Amniotic stem cell (primary cell): ENCODE results near the gene POF1B.
"Not testable (repeated sequence)": the region's sequence is repeated elsewhere in the genome, so short reads cannot be mapped to it uniquely, and the experiment has no call there.

Experiments
- DNase-seq: peaks from one replicate; lab custom pipeline; 2025; lab: John Stamatoyannopoulos, UW

The POF1B gene, protein sequence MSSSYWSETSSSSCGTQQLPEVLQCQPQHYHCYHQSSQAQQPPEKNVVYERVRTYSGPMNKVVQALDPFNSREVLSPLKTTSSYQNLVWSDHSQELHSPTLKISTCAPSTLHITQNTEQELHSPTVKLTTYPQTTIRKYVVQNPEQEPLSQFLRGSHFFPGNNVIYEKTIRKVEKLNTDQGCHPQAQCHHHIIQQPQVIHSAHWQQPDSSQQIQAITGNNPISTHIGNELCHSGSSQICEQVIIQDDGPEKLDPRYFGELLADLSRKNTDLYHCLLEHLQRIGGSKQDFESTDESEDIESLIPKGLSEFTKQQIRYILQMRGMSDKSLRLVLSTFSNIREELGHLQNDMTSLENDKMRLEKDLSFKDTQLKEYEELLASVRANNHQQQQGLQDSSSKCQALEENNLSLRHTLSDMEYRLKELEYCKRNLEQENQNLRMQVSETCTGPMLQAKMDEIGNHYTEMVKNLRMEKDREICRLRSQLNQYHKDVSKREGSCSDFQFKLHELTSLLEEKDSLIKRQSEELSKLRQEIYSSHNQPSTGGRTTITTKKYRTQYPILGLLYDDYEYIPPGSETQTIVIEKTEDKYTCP

DNA sequence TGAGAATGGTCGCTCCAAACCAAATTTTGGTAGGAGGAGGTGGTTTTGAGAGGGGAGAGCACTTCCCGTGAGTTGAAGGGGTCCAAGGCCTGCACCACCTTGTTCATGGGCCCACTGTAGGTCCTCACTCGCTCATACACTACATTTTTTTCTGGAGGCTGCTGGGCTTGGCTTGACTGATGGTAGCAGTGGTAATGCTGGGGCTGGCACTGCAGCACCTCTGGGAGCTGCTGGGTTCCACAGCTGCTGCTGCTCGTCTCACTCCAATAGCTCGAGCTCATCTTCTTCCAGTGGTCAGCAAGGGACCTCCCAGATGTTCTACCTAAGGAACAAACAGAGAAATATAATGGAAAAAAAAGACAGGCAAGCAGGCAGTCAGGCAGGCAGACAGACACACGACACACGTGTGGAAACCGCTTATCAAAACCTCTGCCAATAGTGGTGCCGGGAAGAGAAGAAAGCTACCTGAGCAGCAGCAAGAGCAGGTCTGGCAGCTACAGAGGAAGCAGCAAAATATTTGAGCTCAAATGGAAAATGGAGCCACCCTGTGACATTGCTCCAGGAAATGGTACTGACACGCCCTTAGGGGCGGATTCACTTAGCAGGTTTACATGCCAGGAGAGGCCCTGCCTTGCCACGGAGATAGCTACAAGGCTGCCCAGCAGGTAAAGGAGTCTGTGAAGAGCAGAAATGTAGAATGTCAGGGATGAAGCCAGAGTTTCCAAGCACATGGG is at the start of gene POF1B:
TSS of gene POF1B (minus strand) at position 492 of the 734 bp plus-strand sequence. CDS start at position 281, 211 bp downstream.
- DNase-seq = no peak

DNA sequence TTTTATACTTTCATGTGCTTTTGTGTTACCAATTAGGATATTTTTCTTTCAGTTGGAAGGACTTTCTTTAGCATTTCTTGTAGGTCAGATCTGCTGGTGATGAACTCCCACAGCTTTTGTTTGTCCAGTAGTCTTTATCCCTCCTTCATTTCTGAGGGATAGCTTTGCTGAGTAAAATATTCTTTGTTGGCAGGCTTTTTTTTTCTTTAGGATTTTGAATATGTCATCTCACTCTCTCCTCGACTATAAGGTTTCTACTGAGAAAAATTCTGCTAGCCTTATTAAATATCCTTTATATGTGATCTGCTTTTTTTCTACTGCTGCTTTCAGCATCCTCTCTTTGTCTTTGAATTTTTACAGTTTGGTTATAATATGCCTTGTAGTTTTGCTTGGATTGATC is 49.6 kb upstream of the POF1B start:
- no peak for DNase-seq

DNA sequence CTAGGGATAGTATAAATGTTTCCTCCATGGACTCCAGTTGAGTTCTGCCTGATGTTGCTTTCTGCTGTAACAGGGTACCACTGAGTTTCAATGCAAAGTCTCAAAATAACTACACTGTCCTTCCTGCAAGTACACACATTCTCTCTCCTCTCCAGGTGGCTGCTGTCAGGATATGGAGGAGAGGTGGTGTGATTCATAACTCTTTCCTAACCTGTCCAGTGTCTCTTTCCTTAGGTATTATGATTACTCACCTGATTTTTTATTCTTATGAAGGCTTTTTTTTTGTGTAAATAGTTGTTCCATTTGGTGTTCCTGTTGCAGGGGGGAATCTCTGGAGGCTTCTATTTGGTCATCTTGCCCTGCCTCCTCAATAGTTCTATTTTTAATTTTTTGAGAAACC is 39.8 kb upstream of the POF1B start:
- no peak for DNase-seq

DNA sequence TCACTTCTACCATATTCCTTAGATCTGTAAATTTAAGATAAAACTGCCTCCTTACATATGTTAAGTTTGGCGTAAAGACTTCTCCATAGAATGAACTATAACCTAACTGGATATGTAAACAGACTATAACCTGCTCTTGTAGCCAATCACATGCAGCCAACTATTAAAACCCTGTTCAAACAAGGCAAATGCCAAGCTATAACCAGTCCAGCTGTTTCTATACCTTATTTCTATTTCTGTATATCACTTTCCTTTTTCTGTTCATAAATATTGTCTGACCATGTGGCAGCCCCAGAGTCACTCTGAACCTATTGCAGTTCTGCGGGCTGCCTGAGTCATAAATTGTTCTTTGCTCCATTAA is 12.4 kb upstream of the POF1B start:
- DNase-seq = no peak

DNA sequence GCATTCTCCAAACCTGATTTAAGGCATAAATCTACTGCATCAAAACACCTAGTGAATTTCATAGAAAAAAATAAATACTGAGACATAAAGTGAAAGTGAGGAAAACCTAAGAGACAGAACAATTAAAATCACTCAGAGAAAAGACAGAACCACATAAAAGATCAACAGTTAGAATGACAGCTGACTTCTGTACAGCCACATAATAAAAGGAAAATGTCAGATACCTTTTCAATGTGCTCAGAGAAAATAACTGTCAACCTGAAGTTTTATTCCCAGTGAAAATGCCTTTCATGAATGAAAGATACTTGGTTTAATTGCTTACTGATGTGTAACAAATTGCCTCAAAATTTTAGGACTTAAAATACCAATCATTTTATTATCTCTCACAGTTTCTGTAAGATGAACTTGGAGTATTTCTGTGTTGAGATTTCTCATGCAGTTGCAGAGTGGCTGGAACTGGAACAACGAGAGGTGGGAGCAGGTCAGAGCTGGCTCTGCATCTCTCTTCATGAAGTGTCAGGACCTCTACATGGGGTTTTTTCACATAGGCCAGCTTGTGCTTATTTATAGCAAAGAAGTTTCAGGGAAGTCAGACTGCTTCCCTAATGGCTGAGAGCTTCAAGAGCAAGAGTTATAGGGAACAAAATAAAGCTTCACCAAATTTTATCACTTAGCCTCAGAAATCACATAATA is 11.9 kb upstream of the POF1B start:
- no peak for DNase-seq

DNA sequence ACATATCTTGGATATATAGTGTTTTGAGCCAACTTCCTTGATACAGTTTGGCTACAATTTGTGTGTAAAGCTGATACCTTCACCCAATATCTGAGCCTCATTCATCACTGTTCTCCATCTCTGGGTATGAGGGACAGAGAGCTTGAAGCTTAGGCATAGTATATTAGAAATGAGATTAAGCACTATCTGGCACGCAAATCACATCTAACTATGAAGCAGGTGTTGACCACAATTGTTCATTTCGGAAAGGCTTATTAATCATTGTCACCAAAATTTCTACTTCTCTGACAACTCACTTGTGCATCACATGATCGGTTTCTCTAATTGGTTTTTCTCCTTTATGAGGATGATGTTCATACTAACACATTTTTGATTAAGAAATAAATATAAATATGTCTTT is 2.1 kb upstream of the POF1B start:
- DNase-seq = no peak

DNA sequence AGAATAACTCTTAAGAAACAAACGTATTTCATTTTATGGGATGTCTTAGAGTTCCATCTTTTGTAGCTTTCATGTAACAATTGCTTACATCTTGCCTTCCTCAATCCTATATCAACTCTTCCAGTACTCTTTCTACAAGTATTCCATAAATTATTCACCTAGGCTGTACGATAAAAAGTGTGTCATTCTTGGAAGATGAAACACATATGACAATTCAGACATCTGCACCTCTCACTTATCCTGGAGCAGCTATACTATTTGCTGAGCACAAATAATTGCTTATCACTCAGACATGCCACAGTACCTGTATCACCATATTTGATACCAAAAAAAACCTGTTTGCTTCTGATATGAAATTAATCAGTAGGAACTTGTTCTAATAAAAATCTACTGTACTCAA is 1.0 kb downstream of the POF1B start:
- no peak for DNase-seq

DNA sequence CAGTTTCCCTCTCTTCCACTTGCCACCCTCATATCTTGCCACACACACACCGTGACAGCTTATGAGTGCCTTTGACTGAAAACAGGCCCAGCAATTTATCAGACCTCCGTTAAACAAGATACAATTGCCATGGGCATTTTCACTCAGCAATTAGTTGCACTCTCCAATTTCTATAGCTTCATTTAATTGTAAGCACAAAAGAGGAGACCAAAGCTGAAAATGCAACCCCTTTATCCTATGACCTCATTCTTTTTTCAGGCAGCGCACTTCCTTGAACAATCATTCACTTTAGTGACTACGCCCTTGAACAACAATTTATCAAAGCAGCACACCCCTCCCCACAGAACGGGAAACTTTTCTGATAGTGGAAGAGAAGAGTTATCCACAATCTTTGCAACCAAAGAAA is 4.1 kb downstream of the POF1B start:
- no peak for DNase-seq

DNA sequence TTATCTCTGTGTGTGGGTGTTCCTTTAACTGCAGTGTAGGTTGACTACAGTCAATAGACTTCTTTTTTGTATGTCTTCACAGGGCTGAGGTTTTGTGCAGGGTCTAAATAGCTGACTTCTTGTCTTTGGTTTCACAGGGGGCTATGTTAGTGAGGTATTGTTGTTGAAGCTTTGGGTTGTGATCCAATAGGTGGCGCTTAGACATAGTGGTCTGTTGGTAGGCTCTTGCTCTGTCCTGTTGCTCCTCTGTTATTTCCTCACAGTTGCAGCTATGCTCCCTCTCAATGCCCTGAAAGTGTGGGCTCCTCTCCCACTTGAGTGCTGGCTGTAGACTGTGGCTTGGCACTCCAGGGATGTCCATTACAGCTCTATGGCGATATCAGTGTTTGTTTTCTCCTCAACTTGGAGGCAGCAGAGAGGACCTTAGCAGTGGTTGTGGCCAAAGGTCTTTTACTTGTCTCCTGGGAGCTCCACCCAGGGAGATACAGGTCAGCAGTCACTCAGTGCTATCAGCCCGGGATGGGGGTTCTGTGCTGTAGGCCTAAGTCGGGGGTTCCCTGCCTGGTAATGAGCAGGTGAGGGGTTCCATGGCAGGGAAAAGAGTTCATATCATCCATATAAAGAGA is 14.0 kb downstream of the POF1B start:
- DNase-seq = no peak

DNA sequence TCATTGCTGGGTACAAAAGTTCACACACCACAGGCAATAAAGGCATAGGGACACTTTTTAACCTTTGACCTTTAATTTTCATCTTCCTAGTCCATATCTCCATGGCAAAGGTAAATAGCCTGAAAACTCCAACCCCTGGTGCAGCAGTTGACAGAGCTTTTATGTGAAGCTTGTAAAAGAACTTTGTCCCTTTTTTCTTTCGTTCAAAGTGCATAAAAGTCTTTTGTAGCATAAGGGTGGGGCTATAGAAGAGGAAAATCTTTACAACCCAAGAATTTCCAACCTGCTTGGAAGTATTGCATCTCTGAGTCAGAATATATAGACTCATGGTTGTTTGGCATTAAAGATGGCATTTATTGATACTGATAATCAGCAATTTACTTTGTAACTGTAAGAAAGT is 20.4 kb downstream of the POF1B start:
- DNase-seq = no peak

DNA sequence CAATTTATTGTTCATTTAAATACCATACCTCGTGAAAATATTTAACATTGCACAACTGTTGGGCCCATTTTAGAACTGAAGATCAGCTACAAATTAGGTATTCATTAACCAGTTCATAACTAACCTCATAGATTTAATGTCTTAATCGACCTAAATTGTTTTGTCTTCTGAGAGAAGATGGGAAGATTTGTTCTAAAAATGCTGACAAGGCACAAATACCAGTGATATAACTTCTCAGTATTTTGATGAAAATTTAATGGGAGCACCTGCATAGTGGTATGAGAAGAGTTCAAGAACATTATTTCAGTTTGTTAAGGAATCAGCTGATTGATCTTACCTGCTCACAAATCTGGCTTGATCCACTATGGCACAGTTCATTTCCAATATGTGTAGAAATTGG is 33.9 kb downstream of the POF1B start:
- no peak for DNase-seq

DNA sequence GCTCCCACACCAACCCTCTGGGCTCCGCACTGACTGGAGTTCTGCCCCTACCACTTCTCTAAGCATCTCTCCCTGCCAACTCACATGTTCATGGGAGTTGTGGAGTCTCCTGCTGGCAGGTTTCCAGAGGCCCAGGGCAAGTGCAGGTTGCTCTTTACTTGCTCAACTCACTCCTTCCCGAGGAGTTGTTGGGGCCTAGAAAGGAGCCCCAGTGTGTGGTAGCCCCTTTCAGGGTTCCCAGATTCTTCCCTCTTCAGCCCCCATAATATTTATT is 52.5 kb downstream of the POF1B start:
- no peak for DNase-seq

DNA sequence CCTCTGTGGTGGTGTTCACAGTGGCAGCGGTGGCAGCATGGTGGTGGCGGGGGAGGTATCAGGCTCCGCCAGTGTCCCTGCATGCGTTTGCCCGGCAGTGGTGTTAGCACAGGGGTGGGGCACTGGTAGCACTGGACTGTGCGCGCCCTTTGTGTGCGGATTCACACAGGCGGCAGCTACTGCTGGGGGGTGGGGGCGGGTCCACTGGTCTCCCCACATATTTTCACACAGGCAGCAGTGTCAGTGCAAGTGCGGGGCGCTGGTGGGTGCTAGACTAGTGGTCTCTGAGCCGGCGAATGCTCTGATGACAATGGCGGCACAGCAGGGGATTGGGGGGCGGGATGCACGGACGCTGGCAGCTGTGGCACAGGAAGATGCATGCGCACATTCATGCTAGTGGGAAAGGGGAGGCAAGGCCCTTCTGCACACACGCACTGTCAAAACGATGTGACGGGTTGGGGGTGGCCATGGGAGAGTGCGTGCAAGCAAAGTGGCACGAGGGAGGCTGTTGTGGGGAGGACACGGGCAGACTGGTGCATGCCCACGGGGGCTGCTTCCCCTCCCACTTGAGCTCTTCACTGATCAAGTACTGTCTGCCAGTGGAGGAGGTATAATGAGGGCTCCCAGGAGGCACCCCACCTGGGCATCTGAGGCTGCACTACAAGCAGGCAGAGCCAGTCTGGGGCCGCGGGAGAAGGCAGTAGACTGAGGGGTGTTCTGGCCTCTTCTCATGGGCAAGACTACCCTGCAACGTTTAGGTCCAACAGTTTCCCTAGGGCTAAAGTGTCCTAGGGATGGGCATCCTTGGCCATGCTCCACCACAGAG is 53.0 kb downstream of the POF1B start:
- no peak for DNase-seq

DNA sequence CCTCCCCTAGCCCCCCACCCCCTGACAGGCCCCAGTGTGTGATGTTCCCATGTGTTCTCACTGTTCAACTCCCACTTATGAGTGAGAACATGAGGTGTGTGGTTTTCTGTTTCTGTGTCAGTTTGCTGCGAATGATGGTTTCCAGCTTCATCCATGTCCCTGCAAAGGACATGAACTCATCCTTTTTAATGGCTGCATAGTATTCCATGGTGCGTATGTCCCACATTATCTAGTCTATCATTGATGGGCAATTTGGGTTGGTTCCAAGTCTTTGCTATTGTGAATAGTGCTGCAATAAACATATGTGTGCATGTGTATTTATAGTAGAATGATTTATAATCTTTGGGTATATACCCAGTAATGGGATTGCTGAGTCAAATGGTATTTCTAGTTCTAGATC is 68.1 kb downstream of the POF1B start:
- not testable (repeated sequence) for DNase-seq

DNA sequence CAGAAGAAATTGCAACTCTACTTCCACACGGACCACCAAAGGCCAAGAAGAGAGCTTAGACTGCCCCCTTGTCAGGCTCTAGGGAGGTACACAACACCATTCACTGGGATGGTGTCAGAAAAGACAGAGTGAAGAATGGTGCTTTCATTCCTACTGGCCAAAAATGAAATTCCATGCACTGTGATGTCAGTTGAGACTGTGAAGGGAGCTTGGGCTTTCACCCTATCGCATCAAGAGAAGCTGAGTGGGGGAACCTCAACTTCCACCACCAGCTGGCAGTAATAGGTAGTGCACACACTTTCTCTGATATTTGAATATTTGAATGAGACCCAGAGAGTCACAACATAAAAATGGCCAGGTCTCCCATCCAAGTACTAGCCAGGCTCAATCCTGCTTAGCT is 69.7 kb downstream of the POF1B start:
- DNase-seq = no peak

DNA sequence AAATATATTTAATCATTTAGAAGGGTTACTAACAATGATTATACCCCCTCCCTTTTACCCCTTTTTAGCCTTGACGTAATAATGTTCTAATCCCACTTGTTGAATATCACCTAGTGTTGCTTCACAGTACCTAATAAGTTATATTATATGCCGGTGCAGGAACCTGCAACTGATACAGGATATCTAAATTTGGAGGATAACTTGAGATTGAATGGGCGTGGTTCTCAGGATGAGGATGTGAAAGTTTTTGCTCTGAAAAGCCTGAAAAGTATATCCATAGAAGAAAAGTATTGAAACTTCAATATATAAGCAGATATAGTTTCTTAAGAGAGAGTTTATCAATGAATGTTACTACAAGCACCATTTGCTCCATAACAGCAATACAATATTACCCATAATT is 75.9 kb downstream of the POF1B start:
- DNase-seq = no peak

DNA sequence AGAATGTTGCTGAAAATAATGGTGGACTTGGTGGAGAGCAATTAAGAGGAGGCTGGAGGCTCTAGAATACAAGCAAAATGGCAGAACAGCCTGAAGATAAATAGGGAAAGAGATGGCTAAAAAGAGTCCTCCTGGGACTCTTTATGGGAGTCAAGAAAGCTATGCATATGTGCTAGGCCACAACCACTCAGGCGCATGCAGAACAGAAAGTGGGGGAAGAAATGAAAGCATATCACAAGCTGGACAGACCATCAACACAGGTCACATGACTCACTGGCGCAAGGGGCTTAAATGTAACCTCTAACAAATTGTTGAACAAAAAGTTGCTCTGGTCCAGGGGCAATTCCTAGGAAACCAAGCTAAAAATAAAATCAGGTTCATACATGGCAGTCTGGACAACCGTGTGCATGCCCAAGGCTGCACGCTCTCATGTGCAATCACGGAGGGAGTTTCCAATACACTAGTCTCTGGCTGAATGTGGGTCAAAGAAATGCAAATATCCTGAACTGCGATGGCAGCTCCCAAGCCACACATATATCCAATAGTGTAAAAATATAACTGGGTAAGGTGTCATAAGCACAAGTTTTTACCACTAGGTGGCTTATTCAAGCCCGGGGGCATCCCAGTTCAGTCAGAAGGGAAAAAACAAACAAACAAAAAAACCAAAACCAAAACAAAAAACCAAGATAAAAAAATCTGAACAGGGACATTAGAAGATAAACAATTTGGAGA is 90.3 kb downstream of the POF1B start:
- DNase-seq = no peak

DNA sequence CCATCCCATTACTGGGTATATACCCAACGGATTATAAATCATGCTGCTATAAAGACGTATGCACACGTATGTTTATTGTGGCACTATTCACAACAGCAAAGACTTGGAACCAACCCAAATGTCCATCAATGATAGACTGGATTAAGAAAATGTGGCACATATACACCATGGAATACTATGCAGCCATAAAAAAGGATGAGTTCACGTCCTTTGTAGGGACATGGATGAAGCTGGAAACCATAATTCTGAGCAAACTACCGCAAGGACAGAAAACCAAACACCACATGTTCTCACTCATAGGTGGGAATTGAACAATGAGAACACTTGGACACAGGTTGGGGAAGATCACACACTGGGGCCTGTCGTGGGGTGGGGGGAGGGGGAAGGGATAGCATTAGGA is 94.2 kb downstream of the POF1B start:
- not testable (repeated sequence) for DNase-seq

DNA sequence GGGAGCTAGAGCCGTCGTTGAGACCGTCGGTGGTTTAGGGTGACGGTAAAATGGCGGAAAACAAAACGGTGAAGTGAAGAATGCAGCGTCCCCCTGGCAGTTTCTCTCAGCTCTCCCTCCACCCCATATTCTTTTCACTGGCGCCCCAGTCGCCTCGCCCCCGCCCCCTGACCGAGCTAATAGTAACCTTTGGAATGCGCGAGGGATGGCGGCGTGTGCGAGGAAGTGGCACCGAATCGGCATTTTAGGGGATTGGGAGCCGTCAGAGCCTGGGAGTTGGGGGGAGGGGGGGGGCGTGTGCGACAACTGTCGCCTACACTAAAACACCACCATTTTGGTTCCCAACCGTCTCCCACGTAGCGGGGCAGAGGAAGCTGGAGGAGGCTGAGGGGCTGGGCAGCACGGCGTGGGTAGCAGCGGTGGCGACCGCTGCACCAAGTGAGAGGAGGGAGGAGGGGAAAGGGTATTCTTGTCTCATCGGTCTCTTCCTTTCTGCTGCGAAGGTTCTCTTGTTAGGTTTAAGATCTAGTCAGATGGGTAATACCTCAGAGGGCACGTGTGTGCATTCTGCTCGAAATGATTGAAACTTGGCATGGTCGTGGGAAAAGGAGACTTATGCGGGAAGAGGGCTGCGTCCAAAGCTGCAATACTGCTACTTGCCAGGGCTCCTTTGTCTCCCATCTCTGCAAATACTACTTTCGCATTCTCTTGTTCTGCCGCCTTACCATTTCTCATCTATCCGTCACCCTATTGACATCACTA is 134.8 kb downstream of the POF1B start:
- no peak for DNase-seq
